HCT116 (cell line): ENCODE measurements around the gene HMX1. TPM values are rescaled to one million over a fixed set of nuclear protein-coding genes. Genes with fewer than 3 reads are reported as not detected.

Source experiments
- ATAC-seq: fragments of 200-7000 bp; cut with Tn5 transposase; 2 replicates; pipeline ENCODE4 v1.9.1; 2020; ENCODE audit warnings: mild to moderate bottlenecking, moderate library complexity
- BruUV-seq: library from RNA; stranded (reverse); fragments of 400-500 nt; replicated peaks from 2 replicates; lab custom pipeline; 2021; lab: Mats Ljungman, UMichigan
- CTCF ChIA-PET: fragments of 300-600 bp; sonication (Branson Sonifier 250); formaldehyde crosslinking; loops from one replicate; lab custom pipeline; 2021; ENCODE audit warnings: antibody characterized with exemption; lab: Charles Lee
- POLR2A ChIA-PET: fragments of 300-600, 350-600 bp; sonication (Branson Sonifier 250); formaldehyde crosslinking; loops from one replicate; lab custom pipeline; 2021; ENCODE audit warnings: antibody characterized with exemption; lab: Charles Lee
- RAD21 ChIA-PET, 2 experiments: fragments of 300-600 bp; sonication (Branson Sonifier 250); formaldehyde crosslinking; loops; one replicate each; lab custom pipeline; 2023; ENCODE audit warnings: low total read pairs in 2 of 2; ENCODE audit not compliant: uncharacterized antibody in 2 of 2, unreplicated experiment in 2 of 2, low non-redundant PET in 1 of 2; lab: Charles Lee
- DNase-seq: peaks from one replicate; pipeline ENCODE4 v3.0.0-alpha.2; 2010; ENCODE audit warnings: low read depth, low spot score
- H2AFZ ChIP-seq: fragments of 200-600 bp; shearing (Covaris generic), sonication (generic); 2 replicates; pipeline ENCODE4 v1.6.1; 2017; ENCODE audit warnings: low read depth, mixed run types, mixed read lengths, antibody characterized with exemption, low read length; ENCODE audit not compliant: poor library complexity, severe bottlenecking
- H3K27ac ChIP-seq: 2 replicates; pipeline ENCODE4 v1.5.1; 2012; ENCODE audit warnings: low read depth, low read length
- H3K27me3 ChIP-seq: fragments of 200-600 bp; sonication (generic); 2 replicates; pipeline ENCODE4 v1.6.1; 2016; ENCODE audit warnings: mixed run types, low read length, mixed read lengths; ENCODE audit not compliant: insufficient read depth
- H3K36me3 ChIP-seq, 2 experiments: fragments of 200-500 bp in 1 of 2; fragments of 200-600 bp in 1 of 2; sonication (Bioruptor generic) in 1 of 2; sonication (generic) in 1 of 2; 2 replicates each; pipeline versions ENCODE4 v1.5.1 to v1.6.1; 2014 to 2016; ENCODE audit warnings: low read length in 2 of 2, inconsistent platforms in 1 of 2, mixed read lengths in 1 of 2, mixed run types in 1 of 2; ENCODE audit not compliant: insufficient read depth in 2 of 2, control insufficient read depth in 1 of 2
- H3K4me1 ChIP-seq, 2 experiments: fragments of 200-600 bp in 1 of 2; sonication (generic) in 1 of 2; 2 replicates each; pipeline versions ENCODE4 v1.5.1 to v1.6.1; 2012 to 2017; ENCODE audit warnings: low read length in 2 of 2, inconsistent platforms in 1 of 2, mild to moderate bottlenecking in 1 of 2, mixed read lengths in 1 of 2, mixed run types in 1 of 2, moderate library complexity in 1 of 2; ENCODE audit not compliant: insufficient read depth in 2 of 2, control insufficient read depth in 1 of 2
- H3K4me2 ChIP-seq: fragments of 200-600 bp; sonication (generic); 2 replicates; pipeline ENCODE4 v1.6.1; 2017; ENCODE audit warnings: mixed run types, low read length, mixed read lengths
- H3K4me3 ChIP-seq, 2 experiments: fragments of 200-600 bp in 1 of 2; sonication (generic) in 1 of 2; replicated peaks in 1 of 2; 2 replicates each; pipeline ENCODE4 v1.5.1; 2011 to 2016; ENCODE audit warnings: low read length in 2 of 2, control low read depth in 1 of 2, low read depth in 1 of 2, mild to moderate bottlenecking in 1 of 2, mixed read lengths in 1 of 2, mixed run types in 1 of 2
- H3K79me2 ChIP-seq: fragments of 200-600 bp; sonication (generic); 2 replicates; pipeline ENCODE4 v1.6.1; 2017; ENCODE audit warnings: mild to moderate bottlenecking, mixed run types, low read length, moderate library complexity, mixed read lengths; ENCODE audit not compliant: insufficient read depth
- H3K9ac ChIP-seq: fragments of 200-600 bp; sonication (generic); 2 replicates; pipeline ENCODE4 v1.6.1; 2016; ENCODE audit warnings: low read length, mixed read lengths
- H3K9me2 ChIP-seq: fragments of 200-600 bp; sonication (generic), shearing (Covaris generic); 2 replicates; pipeline ENCODE4 v1.6.1; 2017; ENCODE audit warnings: mixed run types, mild to moderate bottlenecking, moderate library complexity; ENCODE audit not compliant: insufficient read depth
- H3K9me3 ChIP-seq, 2 experiments: fragments of 200-500 bp in 1 of 2; fragments of 200-600 bp in 1 of 2; sonication (Bioruptor generic) in 1 of 2; sonication (generic) in 1 of 2; 2 replicates each; pipeline ENCODE4 v1.6.1; 2014 to 2017; ENCODE audit warnings: low read length in 2 of 2, mixed read lengths in 2 of 2, inconsistent platforms in 1 of 2, low read depth in 1 of 2, mild to moderate bottlenecking in 1 of 2, mixed run types in 1 of 2, moderate library complexity in 1 of 2; ENCODE audit not compliant: control insufficient read depth in 1 of 2, insufficient read depth in 1 of 2
- H4K20me1 ChIP-seq: fragments of 200-600 bp; sonication (generic), shearing (Covaris generic); 2 replicates; pipeline ENCODE4 v1.6.1; 2017; ENCODE audit warnings: mixed run types, mild to moderate bottlenecking, moderate library complexity; ENCODE audit not compliant: insufficient read depth
- CBX3 ChIP-seq: IDR thresholded peaks from 2 replicates; pipeline ENCODE4 v1.6.1; 2012; ENCODE audit warnings: low read depth
- CEBPB ChIP-seq: IDR thresholded peaks from 2 replicates; pipeline ENCODE4 v1.6.1; 2012; ENCODE audit warnings: low read depth
- CTCF ChIP-seq, 3 experiments: fragments of 200-600 bp in 1 of 3; sonication (generic) in 1 of 3; IDR thresholded peaks in 2 of 3; conservative IDR thresholded peaks in 1 of 3; 2 replicates each; pipeline ENCODE4 v1.5.1; 2012 to 2017; ENCODE audit warnings: low read depth in 2 of 3, low read length in 2 of 3, antibody characterized with exemption in 1 of 3, borderline replicate concordance in 1 of 3, control low read depth in 1 of 3, mild to moderate bottlenecking in 1 of 3, mixed read lengths in 1 of 3, mixed run types in 1 of 3, moderate library complexity in 1 of 3; ENCODE audit not compliant: insufficient read depth in 1 of 3
- EGR1 ChIP-seq: IDR thresholded peaks from 2 replicates; pipeline ENCODE4 v1.6.1; 2012; ENCODE audit warnings: low read depth
- ELF1 ChIP-seq: IDR thresholded peaks from 2 replicates; pipeline ENCODE4 v1.6.1; 2012; ENCODE audit warnings: low read depth, borderline replicate concordance
- EZH2 ChIP-seq: fragments of 200-600 bp; sonication (generic); IDR thresholded peaks from 2 replicates; pipeline ENCODE4 v1.6.1; 2017; ENCODE audit warnings: antibody characterized with exemption, mixed run types
- EZH2phosphoT487 ChIP-seq: fragments of 200-600 bp; IDR thresholded peaks from 2 replicates; pipeline ENCODE4 v1.6.1; 2018; ENCODE audit warnings: antibody characterized with exemption, borderline replicate concordance
- FOSL1 ChIP-seq: IDR thresholded peaks from 2 replicates; pipeline ENCODE4 v1.6.1; 2012; ENCODE audit warnings: low read depth
- MAX ChIP-seq: IDR thresholded peaks from 2 replicates; pipeline ENCODE4 v1.6.1; 2012
- POLR2AphosphoS5 ChIP-seq: IDR thresholded peaks from 2 replicates; pipeline ENCODE4 v1.6.1; 2011; ENCODE audit warnings: mild to moderate bottlenecking, low read depth, low read length, moderate library complexity
- RAD21 ChIP-seq: IDR thresholded peaks from 2 replicates; pipeline ENCODE4 v1.6.1; 2012; ENCODE audit warnings: low read depth, mild to moderate bottlenecking
- REST ChIP-seq: IDR thresholded peaks from 2 replicates; pipeline ENCODE4 v1.6.1; 2012; ENCODE audit warnings: low read depth
- SIN3A ChIP-seq: IDR thresholded peaks from 2 replicates; pipeline ENCODE4 v1.6.1; 2012; ENCODE audit warnings: low read depth
- SP1 ChIP-seq: IDR thresholded peaks from 2 replicates; pipeline ENCODE4 v1.6.1; 2012; ENCODE audit warnings: low read depth
- YY1 ChIP-seq: IDR thresholded peaks from 2 replicates; pipeline ENCODE4 v1.6.1; 2011; ENCODE audit warnings: low read length, low read depth, moderate library complexity, mild to moderate bottlenecking; ENCODE audit not compliant: insufficient replicate concordance; ENCODE audit errors: extremely low read depth
- intact Hi-C: fragments of 100-400 bp; cut with micrococcal nuclease; formaldehyde crosslinking; loops from 2 replicates; pipeline ENCODE4 v1.10.0; 2022
- total RNA-seq: library from RNA; stranded (reverse); gene quantifications from one replicate; pipeline ENCODE4 v1.2.1, GENCODE V29; 2021; ENCODE audit not compliant: unreplicated experiment
- TF ChIP-seq, protein P1 (sequence below): IDR thresholded peaks from 2 replicates; pipeline ENCODE4 v1.6.1; 2012

The HMX1 gene
- total RNA-seq, 1 experiment from 2014 or later: 0.39 TPM

GRCh38 chr4:8847331-8847730 lies 24.3 kb downstream of the HMX1 start:
- peaks cover 12 to 18% of the 10 kb centered on the region in 2 experiments; a peak in 3 of 4 replicates for H3K4me1 ChIP-seq
- ChIA-PET RAD21 (no interaction called here), CTCF (interaction anchor here (0.8 to 1.0 kb wide), 2 partner anchors 27 to 159 kb away, joined by 3 read pairs; no protein-coding TSS in a partner anchor), POLR2A (no interaction called here)
- TF ChIP-seq CBX3 (no peak), POLR2AphosphoS5 (no peak), YY1 (no peak), FOSL1 (no peak), CTCF (IDR thresholded peaks at IDR 0.05 in 2 of 3, conservative IDR thresholded peaks at IDR 0.05 in 1 of 3; ENCODE audit: borderline replicate concordance in 1 of 3, insufficient read depth in 1 of 3, low read depth in 2 of 3, low read length in 2 of 3) (no peak), SIN3A (no peak), CEBPB (no peak), ELF1 (no peak), REST (no peak), EGR1 (no peak), EZH2phosphoT487 (no peak), SP1 (no peak), RAD21 (no peak), EZH2 (no peak), MAX (no peak)
- TF ChIP-seq, protein P1, sequence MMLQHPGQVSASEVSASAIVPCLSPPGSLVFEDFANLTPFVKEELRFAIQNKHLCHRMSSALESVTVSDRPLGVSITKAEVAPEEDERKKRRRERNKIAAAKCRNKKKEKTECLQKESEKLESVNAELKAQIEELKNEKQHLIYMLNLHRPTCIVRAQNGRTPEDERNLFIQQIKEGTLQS: no peak
- no TSS peak for BruUV-seq
- 0 out of 2 replicates have a peak overlapping the region, but pooled peaks have one; percentile 4 for H3K4me2 ChIP-seq
- no peak overlapping the region for H3K4me3 ChIP-seq
- no peaks in the 10 kb centered on the region for H3K79me2 ChIP-seq
- intact Hi-C loops: no loop called here
- DNase-seq (no peak), ATAC-seq (peak; percentile 19)
- H3K9ac ChIP-seq: no peak overlapping the region
- no peak overlapping the region for H2AFZ ChIP-seq
- peaks cover 7% of the 10 kb centered on the region for H3K27me3 ChIP-seq
- no peaks in the 10 kb centered on the region for H4K20me1 ChIP-seq
- no peak overlapping the region for H3K27ac ChIP-seq
- no peaks in the 10 kb centered on the region for H3K9me3 ChIP-seq
- H3K36me3 ChIP-seq: no peaks in the 10 kb centered on the region
- no peaks in the 10 kb centered on the region for H3K9me2 ChIP-seq
